NT2/D1 (cell line): Measurements from ENCODE around the gene UGCG.

ENCODE experiments used
- SUZ12 ChIP-seq: IDR thresholded peaks from 2 replicates; pipeline ENCODE4 v1.6.1; 2011; ENCODE audit not compliant: insufficient read length, insufficient read depth; ENCODE audit errors: extremely low read depth
- YY1 ChIP-seq: IDR thresholded peaks from 2 replicates; pipeline ENCODE4 v1.6.1; 2011; ENCODE audit not compliant: insufficient read length, insufficient read depth
- ZNF274 ChIP-seq: IDR thresholded peaks from 2 replicates; pipeline ENCODE4 v1.6.1; 2011; ENCODE audit warnings: mild to moderate bottlenecking, low read depth, low read length

GRCh38 chr9:111900858-111901612, 4.4 kb downstream of the UGCG start:
- no peak for TF ChIP-seq ZNF274
- no peak for TF ChIP-seq SUZ12
- no peak for TF ChIP-seq YY1
